Panc1 (cell line): ENCODE results near the gene APPL2. TPM values are rescaled to one million over a fixed set of nuclear protein-coding genes. Genes with fewer than 3 reads are reported as not detected.
A peak's percentile ranks its signal among the peaks of the same experiment; 100 is the strongest.

Experiments used
- ATAC-seq: fragments of 200-7000 bp; cut with Tn5 transposase; 2 replicates; pipeline ENCODE4 v1.9.1; 2020; ENCODE audit warnings: mild to moderate bottlenecking, moderate library complexity
- BruUV-seq: library from RNA; stranded (reverse); fragments of 400-500 nt; replicated peaks from 2 replicates; lab custom pipeline; 2021; lab: Mats Ljungman, UMichigan
- CTCF ChIA-PET: fragments of 300-600 bp; sonication (Branson Sonifier 250); formaldehyde crosslinking; loops from one replicate; lab custom pipeline; 2022; ENCODE audit warnings: antibody characterized with exemption; lab: Charles Lee
- POLR2A ChIA-PET: fragments of 300-600 bp; sonication (Branson Sonifier 250); formaldehyde crosslinking; loops from one replicate; lab custom pipeline; 2022; ENCODE audit warnings: antibody characterized with exemption; lab: Charles Lee
- DNase-seq: peaks from one replicate; pipeline ENCODE4 v3.0.0-alpha.2; 2010; ENCODE audit warnings: low read depth, low spot score
- H3K27ac ChIP-seq: 2 replicates; pipeline ENCODE4 v1.5.1; 2011; ENCODE audit warnings: mild to moderate bottlenecking, low read length, inconsistent platforms
- H3K27me3 ChIP-seq: fragments of 200-500 bp; sonication (Bioruptor generic); 2 replicates; pipeline ENCODE4 v1.6.0; 2014; ENCODE audit warnings: low read length, inconsistent platforms; ENCODE audit not compliant: control insufficient read depth, insufficient read depth
- H3K36me3 ChIP-seq: fragments of 200-500 bp; sonication (Bioruptor generic); 2 replicates; pipeline ENCODE4 v1.5.1; 2014; ENCODE audit warnings: inconsistent platforms, mild to moderate bottlenecking, low read length, moderate library complexity; ENCODE audit not compliant: control insufficient read depth, insufficient read depth
- H3K4me1 ChIP-seq: 2 replicates; pipeline ENCODE4 v1.5.1; 2011; ENCODE audit warnings: inconsistent platforms, mild to moderate bottlenecking, low read length, moderate library complexity; ENCODE audit not compliant: control insufficient read depth, insufficient read depth
- H3K4me3 ChIP-seq, 2 experiments: 2 replicates each; pipeline ENCODE4 v1.5.1; 2011 to 2012; ENCODE audit warnings: low read depth in 2 of 2, low read length in 2 of 2, mild to moderate bottlenecking in 2 of 2, inconsistent platforms in 1 of 2, moderate library complexity in 1 of 2
- H3K9me3 ChIP-seq: fragments of 200-500 bp; sonication (Bioruptor generic); 2 replicates; pipeline ENCODE4 v1.5.1; 2014; ENCODE audit warnings: low read depth, mild to moderate bottlenecking, inconsistent platforms, low read length, moderate library complexity; ENCODE audit not compliant: control insufficient read depth, insufficient read depth
- POLR2AphosphoS5 ChIP-seq: IDR thresholded peaks from 2 replicates; pipeline ENCODE4 v1.6.1; 2012; ENCODE audit warnings: mild to moderate bottlenecking, low read depth, low read length, moderate library complexity
- SIN3A ChIP-seq: IDR thresholded peaks from 2 replicates; pipeline ENCODE4 v1.6.1; 2012; ENCODE audit warnings: low read depth, mild to moderate bottlenecking, low read length, moderate library complexity, borderline replicate concordance; ENCODE audit not compliant: insufficient read depth
- TCF7L2 ChIP-seq: IDR thresholded peaks from 2 replicates; pipeline ENCODE4 v1.6.1; 2011; ENCODE audit warnings: mild to moderate bottlenecking, low read depth, low read length, inconsistent platforms
- in situ Hi-C: cut with HindIII; loops from 2 replicates; pipeline ENCODE4 v1.10.0; 2016; ENCODE audit warnings: low sequenced_read_pairs, low pct_unique_long_range_greater_than_20kb
- intact Hi-C: fragments of 100-400 bp; cut with micrococcal nuclease; formaldehyde crosslinking; loops from one replicate; pipeline ENCODE4 v1.10.0; 2022; ENCODE audit not compliant: unreplicated experiment
- total RNA-seq: library from RNA; stranded (reverse); gene quantifications from one replicate; pipeline ENCODE4 v1.2.1, GENCODE V29; 2021; ENCODE audit not compliant: unreplicated experiment
- TF ChIP-seq, protein P1 (sequence below): fragments of 450-650 bp; IDR thresholded peaks from 2 replicates; pipeline ENCODE4 v1.5.1; 2017; ENCODE audit warnings: mild to moderate bottlenecking
- TF ChIP-seq, protein P2 (sequence below), 2 experiments: IDR thresholded peaks; 2 replicates each; pipeline ENCODE4 v1.6.1; 2011 to 2012; ENCODE audit warnings: low read depth in 2 of 2, control low read depth in 1 of 2, low read length in 1 of 2, mild to moderate bottlenecking in 1 of 2, moderate library complexity in 1 of 2; ENCODE audit not compliant: insufficient read depth in 1 of 2

APPL2 gene
- total RNA-seq, 1 experiment from 2014 or later, result 21.2 TPM

DNA sequence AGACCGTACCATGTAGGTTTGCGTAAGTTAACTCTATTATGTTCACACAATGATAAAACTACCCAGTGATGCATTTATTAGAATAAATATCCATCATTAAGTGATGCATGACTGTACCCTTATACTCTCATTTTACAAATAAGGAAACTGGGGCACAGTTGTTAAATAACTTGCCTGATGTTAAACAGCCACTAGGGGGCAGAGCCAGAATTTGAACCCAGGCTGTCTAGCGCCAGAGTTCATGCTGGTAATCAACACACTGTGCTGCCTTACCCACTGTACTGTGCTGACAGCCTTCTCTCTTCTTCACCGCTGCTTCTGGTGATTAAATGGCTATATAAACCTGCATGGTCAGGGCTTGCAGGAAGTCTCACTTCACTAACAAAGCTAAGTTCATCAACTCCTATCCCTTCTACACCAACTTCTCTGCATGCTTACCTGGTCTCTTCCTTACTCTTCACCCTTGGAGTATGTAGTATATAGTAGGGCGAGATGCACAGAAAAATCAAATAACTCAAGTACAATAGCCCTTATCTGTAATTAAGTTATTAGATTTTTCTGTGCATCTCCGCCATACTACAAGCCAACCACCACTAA lies 43.6 kb upstream of the APPL2 start:
- ATAC-seq, result no peak
- H3K4me1 ChIP-seq, result no peaks in the 10 kb centered on the region
- BruUV-seq, result no TSS peak
- no peak overlapping the region for H3K27ac ChIP-seq
- in situ Hi-C loops, result no loop called here
- ChIA-PET POLR2A (no interaction called here), CTCF (interaction anchor here (1.0 kb wide), 1 partner anchor 12 kb away, joined by 4 read pairs; no protein-coding TSS in a partner anchor)
- H3K4me3 ChIP-seq, result no peak overlapping the region
- intact Hi-C loops, result no loop called here
- no peak for DNase-seq
- H3K36me3 ChIP-seq, result no peaks in the 10 kb centered on the region
- no peaks in the 10 kb centered on the region for H3K9me3 ChIP-seq
- TF ChIP-seq POLR2AphosphoS5, result no peak
- TF ChIP-seq, protein P1, sequence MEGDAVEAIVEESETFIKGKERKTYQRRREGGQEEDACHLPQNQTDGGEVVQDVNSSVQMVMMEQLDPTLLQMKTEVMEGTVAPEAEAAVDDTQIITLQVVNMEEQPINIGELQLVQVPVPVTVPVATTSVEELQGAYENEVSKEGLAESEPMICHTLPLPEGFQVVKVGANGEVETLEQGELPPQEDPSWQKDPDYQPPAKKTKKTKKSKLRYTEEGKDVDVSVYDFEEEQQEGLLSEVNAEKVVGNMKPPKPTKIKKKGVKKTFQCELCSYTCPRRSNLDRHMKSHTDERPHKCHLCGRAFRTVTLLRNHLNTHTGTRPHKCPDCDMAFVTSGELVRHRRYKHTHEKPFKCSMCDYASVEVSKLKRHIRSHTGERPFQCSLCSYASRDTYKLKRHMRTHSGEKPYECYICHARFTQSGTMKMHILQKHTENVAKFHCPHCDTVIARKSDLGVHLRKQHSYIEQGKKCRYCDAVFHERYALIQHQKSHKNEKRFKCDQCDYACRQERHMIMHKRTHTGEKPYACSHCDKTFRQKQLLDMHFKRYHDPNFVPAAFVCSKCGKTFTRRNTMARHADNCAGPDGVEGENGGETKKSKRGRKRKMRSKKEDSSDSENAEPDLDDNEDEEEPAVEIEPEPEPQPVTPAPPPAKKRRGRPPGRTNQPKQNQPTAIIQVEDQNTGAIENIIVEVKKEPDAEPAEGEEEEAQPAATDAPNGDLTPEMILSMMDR, result peak; percentile 71
- no peaks in the 10 kb centered on the region for H3K27me3 ChIP-seq

DNA sequence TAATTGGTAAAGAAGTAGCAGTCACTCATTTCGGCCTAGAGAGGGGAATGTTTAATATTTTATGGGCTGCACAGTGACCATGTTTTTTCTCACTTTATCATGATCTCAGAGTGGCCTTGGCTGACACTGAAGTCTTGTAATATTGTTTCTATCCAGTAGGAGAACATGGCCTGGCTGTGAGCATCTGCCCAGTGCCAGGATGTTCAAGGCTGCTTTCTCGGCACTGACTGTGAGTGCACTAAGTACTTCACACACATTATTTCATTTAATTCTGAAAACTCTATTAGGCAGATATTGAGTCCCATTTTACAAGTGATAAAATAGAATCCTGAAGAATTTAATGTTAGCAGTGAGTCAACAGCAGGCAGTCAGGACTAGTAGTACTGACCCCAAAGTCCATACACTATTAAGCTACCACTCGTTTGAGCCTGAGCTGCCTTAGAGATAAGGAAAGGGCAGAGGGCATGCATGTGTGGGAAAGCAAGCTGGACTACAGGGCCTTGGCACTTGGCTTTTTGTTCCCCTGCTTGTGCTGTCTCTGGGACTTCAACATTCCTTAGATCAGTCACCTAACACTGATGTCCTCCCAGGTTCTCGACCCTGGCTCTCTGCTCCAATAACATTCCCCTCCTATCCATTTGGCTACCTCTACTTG lies 42.2 kb upstream of the APPL2 start:
- Histone ChIP-seq H3K9me3 (no peaks in the 10 kb centered on the region), H3K27me3 (no peaks in the 10 kb centered on the region), H3K36me3 (no peaks in the 10 kb centered on the region), H3K4me1 (no peaks in the 10 kb centered on the region), H3K4me3 (no peak overlapping the region), H3K27ac (no peak overlapping the region)
- TF ChIP-seq SIN3A, result no peak
- TF ChIP-seq, protein P1, result peak; percentile 32
- BruUV-seq, result no TSS peak
- intact Hi-C loops, result no loop called here
- ATAC-seq, result peak; percentile 73
- CTCF ChIA-PET, result no interaction called here
- no peak for DNase-seq
- in situ Hi-C loops, result no loop called here
- POLR2A ChIA-PET, result no interaction called here

DNA sequence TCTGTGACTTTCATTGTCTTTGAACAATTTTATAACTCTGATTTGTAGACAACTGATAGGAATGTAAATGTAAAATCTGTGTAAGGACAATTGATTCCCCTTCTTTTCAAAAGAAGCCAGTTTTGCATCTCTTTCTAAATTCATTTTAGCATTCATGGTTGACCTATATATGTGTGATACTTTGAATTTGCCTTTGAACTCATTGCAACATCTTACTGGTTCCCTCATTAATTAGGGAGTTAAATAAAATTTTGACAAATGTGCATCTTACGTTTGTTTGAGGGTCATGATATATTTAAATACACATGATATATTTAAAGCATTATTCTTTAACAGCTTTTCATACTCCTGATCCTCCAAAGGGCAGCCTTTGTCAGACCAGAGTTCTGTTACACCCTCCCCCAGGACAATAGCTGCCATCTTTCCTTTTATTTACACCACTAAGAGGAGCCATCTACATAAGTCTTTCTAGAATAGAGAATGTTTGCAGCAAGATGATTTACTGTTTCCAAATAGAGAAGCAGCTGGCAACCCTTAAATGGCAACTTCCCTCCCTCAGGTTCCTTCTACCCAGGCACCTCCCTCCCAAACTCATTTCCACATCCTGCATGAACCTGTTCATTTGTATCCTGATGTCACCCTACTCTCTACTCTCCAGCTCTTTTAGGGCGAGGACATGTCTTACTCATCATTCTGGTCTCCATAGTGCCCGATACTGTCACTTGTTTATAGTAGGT lies 40.2 kb upstream of the APPL2 start:
- intact Hi-C loops, result no loop called here
- no peaks in the 10 kb centered on the region for H3K36me3 ChIP-seq
- BruUV-seq, result no TSS peak
- H3K27me3 ChIP-seq, result no peaks in the 10 kb centered on the region
- no peak for ATAC-seq
- POLR2A ChIA-PET, result no interaction called here
- DNase-seq, result no peak
- TF ChIP-seq POLR2AphosphoS5 (no peak), SIN3A (no peak), TCF7L2 (no peak)
- TF ChIP-seq, protein P2, sequence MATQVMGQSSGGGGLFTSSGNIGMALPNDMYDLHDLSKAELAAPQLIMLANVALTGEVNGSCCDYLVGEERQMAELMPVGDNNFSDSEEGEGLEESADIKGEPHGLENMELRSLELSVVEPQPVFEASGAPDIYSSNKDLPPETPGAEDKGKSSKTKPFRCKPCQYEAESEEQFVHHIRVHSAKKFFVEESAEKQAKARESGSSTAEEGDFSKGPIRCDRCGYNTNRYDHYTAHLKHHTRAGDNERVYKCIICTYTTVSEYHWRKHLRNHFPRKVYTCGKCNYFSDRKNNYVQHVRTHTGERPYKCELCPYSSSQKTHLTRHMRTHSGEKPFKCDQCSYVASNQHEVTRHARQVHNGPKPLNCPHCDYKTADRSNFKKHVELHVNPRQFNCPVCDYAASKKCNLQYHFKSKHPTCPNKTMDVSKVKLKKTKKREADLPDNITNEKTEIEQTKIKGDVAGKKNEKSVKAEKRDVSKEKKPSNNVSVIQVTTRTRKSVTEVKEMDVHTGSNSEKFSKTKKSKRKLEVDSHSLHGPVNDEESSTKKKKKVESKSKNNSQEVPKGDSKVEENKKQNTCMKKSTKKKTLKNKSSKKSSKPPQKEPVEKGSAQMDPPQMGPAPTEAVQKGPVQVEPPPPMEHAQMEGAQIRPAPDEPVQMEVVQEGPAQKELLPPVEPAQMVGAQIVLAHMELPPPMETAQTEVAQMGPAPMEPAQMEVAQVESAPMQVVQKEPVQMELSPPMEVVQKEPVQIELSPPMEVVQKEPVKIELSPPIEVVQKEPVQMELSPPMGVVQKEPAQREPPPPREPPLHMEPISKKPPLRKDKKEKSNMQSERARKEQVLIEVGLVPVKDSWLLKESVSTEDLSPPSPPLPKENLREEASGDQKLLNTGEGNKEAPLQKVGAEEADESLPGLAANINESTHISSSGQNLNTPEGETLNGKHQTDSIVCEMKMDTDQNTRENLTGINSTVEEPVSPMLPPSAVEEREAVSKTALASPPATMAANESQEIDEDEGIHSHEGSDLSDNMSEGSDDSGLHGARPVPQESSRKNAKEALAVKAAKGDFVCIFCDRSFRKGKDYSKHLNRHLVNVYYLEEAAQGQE (IDR thresholded peaks at IDR 0.05; ENCODE audit: insufficient read depth in 1 of 2, low read depth in 2 of 2, low read length in 1 of 2), result no peak
- TF ChIP-seq, protein P1, result no peak
- H3K9me3 ChIP-seq, result no peaks in the 10 kb centered on the region
- H3K4me1 ChIP-seq, result no peaks in the 10 kb centered on the region
- H3K27ac ChIP-seq, result no peak overlapping the region
- no peak overlapping the region for H3K4me3 ChIP-seq
- CTCF ChIA-PET, result no interaction called here
- in situ Hi-C loops, result no loop called here
